Liver (tissue), 3 donors: Measurements from ENCODE around the gene BRAF.
"Not testable (repeated sequence)": the region's sequence is repeated elsewhere in the genome, so short reads cannot be mapped to it uniquely, and the experiment has no call there.

Source experiments
- MAX ChIP-seq: IDR thresholded peaks from 2 replicates; pipeline ENCODE4 v1.6.1; 2016; ENCODE audit warnings: antibody characterized with exemption
- NR2F2 ChIP-seq: IDR thresholded peaks from 2 replicates; pipeline ENCODE4 v1.6.1; 2016; ENCODE audit warnings: antibody characterized with exemption
- TF ChIP-seq, protein P1 (sequence below): fragments of 150-350 bp; IDR thresholded peaks from 2 replicates; pipeline ENCODE4 v1.5.1; 2017; ENCODE audit warnings: improper control_type of control experiment, low read depth, low read length; ENCODE audit not compliant: missing input control
- donor health status: healthy.
- donor health status: healthy.

GRCh38 chr7:140712392-140712791 lies 212.3 kb downstream of the BRAF start:
- TF ChIP-seq, protein P1, sequence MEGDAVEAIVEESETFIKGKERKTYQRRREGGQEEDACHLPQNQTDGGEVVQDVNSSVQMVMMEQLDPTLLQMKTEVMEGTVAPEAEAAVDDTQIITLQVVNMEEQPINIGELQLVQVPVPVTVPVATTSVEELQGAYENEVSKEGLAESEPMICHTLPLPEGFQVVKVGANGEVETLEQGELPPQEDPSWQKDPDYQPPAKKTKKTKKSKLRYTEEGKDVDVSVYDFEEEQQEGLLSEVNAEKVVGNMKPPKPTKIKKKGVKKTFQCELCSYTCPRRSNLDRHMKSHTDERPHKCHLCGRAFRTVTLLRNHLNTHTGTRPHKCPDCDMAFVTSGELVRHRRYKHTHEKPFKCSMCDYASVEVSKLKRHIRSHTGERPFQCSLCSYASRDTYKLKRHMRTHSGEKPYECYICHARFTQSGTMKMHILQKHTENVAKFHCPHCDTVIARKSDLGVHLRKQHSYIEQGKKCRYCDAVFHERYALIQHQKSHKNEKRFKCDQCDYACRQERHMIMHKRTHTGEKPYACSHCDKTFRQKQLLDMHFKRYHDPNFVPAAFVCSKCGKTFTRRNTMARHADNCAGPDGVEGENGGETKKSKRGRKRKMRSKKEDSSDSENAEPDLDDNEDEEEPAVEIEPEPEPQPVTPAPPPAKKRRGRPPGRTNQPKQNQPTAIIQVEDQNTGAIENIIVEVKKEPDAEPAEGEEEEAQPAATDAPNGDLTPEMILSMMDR: not testable (repeated sequence)
- not testable (repeated sequence) for TF ChIP-seq NR2F2, MAX
